Neural cell (in vitro differentiated cells): ENCODE results near the gene STK36. TPM values are rescaled to one million over a fixed set of nuclear protein-coding genes. Genes with fewer than 3 reads are reported as not detected.

Experiments used
- H2AFZ ChIP-seq: fragments of 200-600, 300-800 bp; sonication (generic), shearing (Covaris generic); 2 replicates; pipeline ENCODE4 v1.6.0; 2014; ENCODE audit warnings: low read depth, mild to moderate bottlenecking, antibody characterized with exemption, low read length, moderate library complexity
- H3F3A ChIP-seq: fragments of 200-600 bp; shearing (Covaris generic); 2 replicates; pipeline ENCODE4 v1.6.1; 2016; ENCODE audit warnings: mild to moderate bottlenecking, moderate library complexity, mixed read lengths, antibody characterized with exemption, low read length; ENCODE audit not compliant: insufficient read depth, poor library complexity, severe bottlenecking
- H3K27ac ChIP-seq: fragments of 200-600, 300-800 bp; sonication (generic), shearing (Covaris generic); 2 replicates; pipeline ENCODE4 v1.5.1; 2014; ENCODE audit warnings: mild to moderate bottlenecking, low read length, moderate library complexity
- H3K27me3 ChIP-seq: fragments of 300-800, 200-600 bp; sonication (generic), shearing (Covaris generic); 2 replicates; pipeline ENCODE4 v1.6.0; 2014; ENCODE audit warnings: mild to moderate bottlenecking, low read depth, low read length, moderate library complexity; ENCODE audit not compliant: insufficient read depth
- H3K36me3 ChIP-seq: fragments of 300-800, 200-600 bp; sonication (generic), shearing (Covaris generic); 2 replicates; pipeline ENCODE4 v1.5.1; 2014; ENCODE audit warnings: mild to moderate bottlenecking, antibody characterized with exemption, low read length, moderate library complexity; ENCODE audit not compliant: insufficient read depth
- H3K4me2 ChIP-seq: fragments of 300-800, 200-600 bp; sonication (generic), shearing (Covaris generic); 2 replicates; pipeline ENCODE4 v1.6.0; 2014; ENCODE audit warnings: mild to moderate bottlenecking, low read length
- H3K4me3 ChIP-seq: fragments of 300-800, 200-600 bp; sonication (generic), shearing (Covaris generic); 2 replicates; pipeline ENCODE4 v1.5.1; 2014; ENCODE audit warnings: mild to moderate bottlenecking, low read length, moderate library complexity
- H3K79me2 ChIP-seq: fragments of 200-600 bp; shearing (Covaris generic); replicated peaks from 2 replicates; pipeline ENCODE4 v1.6.0; 2014; ENCODE audit warnings: mild to moderate bottlenecking, low read length, moderate library complexity; ENCODE audit not compliant: insufficient read depth
- H3K9ac ChIP-seq: fragments of 300-800, 200-600 bp; sonication (generic), shearing (Covaris generic); 2 replicates; pipeline ENCODE4 v1.6.1; 2016; ENCODE audit warnings: mild to moderate bottlenecking, low read length, mixed read lengths
- H3K9me2 ChIP-seq: fragments of 200-600 bp; shearing (Covaris generic); 2 replicates; pipeline ENCODE4 v1.6.1; 2016; ENCODE audit warnings: mild to moderate bottlenecking, low read length, mixed read lengths; ENCODE audit not compliant: insufficient read depth
- H3K9me3 ChIP-seq: fragments of 200-600, 300-800 bp; sonication (generic), shearing (Covaris generic); 2 replicates; pipeline ENCODE4 v1.6.1; 2016; ENCODE audit warnings: mild to moderate bottlenecking, mixed run types, low read length, moderate library complexity, mixed read lengths
- H4K20me1 ChIP-seq: fragments of 200-600 bp; shearing (Covaris generic); 2 replicates; pipeline ENCODE4 v1.6.1; 2016; ENCODE audit warnings: mild to moderate bottlenecking, mixed run types; ENCODE audit not compliant: insufficient read depth
- EP300 ChIP-seq: fragments of 450-650 bp; conservative IDR thresholded peaks from 2 replicates; pipeline ENCODE4 v1.6.1; 2014; ENCODE audit warnings: antibody characterized with exemption, mild to moderate bottlenecking, moderate library complexity; ENCODE audit not compliant: poor library complexity, severe bottlenecking
- EZH2 ChIP-seq: fragments of 200-600, 300-800 bp; shearing (Covaris generic), sonication (generic); IDR thresholded peaks from 2 replicates; pipeline ENCODE4 v1.6.1; 2014; ENCODE audit warnings: antibody characterized with exemption, low read length, borderline replicate concordance, mild to moderate bottlenecking; ENCODE audit not compliant: insufficient read depth, poor library complexity, severe bottlenecking
- MXI1 ChIP-seq: fragments of 450-650 bp; conservative IDR thresholded peaks from 2 replicates; pipeline ENCODE4 v1.6.1; 2014; ENCODE audit warnings: antibody characterized with exemption, mild to moderate bottlenecking; ENCODE audit not compliant: poor library complexity, severe bottlenecking
- POLR2AphosphoS5 ChIP-seq: IDR thresholded peaks from 2 replicates; pipeline ENCODE4 v1.6.1; 2012
- RAD21 ChIP-seq: fragments of 450-650 bp; conservative IDR thresholded peaks from 2 replicates; pipeline ENCODE4 v1.6.1; 2014; ENCODE audit warnings: antibody characterized with exemption, mild to moderate bottlenecking, moderate library complexity
- SMC3 ChIP-seq: fragments of 450-650 bp; conservative IDR thresholded peaks from 2 replicates; pipeline ENCODE4 v1.6.1; 2014; ENCODE audit warnings: antibody characterized with exemption, mild to moderate bottlenecking, moderate library complexity; ENCODE audit not compliant: poor library complexity
- TAF1 ChIP-seq: IDR thresholded peaks from 2 replicates; pipeline ENCODE4 v1.6.1; 2012; ENCODE audit warnings: low read depth
- polyA plus RNA-seq: library from polyadenylated mRNA; depleted of rRNA; stranded (reverse); fragments of >200 nt; gene quantifications from 2 replicates; pipeline ENCODE4 v1.2.3, GENCODE V29; 2014
- TF ChIP-seq, protein P1 (sequence below): fragments of 450-650 bp; IDR thresholded peaks from 2 replicates; pipeline ENCODE4 v1.5.1; 2014; ENCODE audit warnings: antibody characterized with exemption, mild to moderate bottlenecking, moderate library complexity; ENCODE audit not compliant: poor library complexity, severe bottlenecking
- TF ChIP-seq, protein P2 (sequence below): IDR thresholded peaks from 2 replicates; pipeline ENCODE4 v1.6.1; 2012; ENCODE audit warnings: borderline replicate concordance

Gene STK36
- polyA plus RNA-seq, 1 donor from 2014 or later: 69.7 TPM

DNA sequence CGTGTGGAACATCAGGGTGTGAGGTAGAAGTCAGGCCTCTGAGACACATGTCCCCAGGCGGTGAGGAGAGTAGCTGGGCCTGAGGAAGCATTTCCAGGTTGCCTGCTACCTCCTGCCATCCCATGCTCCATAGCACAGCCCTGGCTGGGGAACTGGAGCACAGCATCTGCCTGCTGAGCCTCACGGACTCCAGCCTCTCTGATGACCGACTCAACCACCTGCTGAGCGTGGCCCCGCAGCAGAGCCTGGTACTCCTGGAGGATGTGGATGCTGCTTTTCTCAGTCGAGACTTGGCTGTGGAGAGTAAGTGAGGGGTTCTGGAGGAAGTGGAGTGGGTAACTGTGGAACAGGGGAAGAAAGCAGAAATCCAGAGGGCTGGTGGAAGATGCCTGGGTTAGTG, 9.5 kb upstream of the STK36 start:
- Histone ChIP-seq H3K4me3 (no peak overlapping the region), H3K27me3 (no peaks in the 10 kb centered on the region), H3K4me2 (no peak overlapping the region), H3K27ac (no peak overlapping the region), H3K9me2 (no peaks in the 10 kb centered on the region), H4K20me1 (no peaks in the 10 kb centered on the region), H3K36me3 (no peaks in the 10 kb centered on the region), H3K9ac (no peak overlapping the region), H3F3A (no peaks in the 10 kb centered on the region), H3K9me3 (no peaks in the 10 kb centered on the region), H2AFZ (no peak overlapping the region), H3K79me2 (peaks cover 20% of the 10 kb centered on the region)
- TF ChIP-seq, protein P1, sequence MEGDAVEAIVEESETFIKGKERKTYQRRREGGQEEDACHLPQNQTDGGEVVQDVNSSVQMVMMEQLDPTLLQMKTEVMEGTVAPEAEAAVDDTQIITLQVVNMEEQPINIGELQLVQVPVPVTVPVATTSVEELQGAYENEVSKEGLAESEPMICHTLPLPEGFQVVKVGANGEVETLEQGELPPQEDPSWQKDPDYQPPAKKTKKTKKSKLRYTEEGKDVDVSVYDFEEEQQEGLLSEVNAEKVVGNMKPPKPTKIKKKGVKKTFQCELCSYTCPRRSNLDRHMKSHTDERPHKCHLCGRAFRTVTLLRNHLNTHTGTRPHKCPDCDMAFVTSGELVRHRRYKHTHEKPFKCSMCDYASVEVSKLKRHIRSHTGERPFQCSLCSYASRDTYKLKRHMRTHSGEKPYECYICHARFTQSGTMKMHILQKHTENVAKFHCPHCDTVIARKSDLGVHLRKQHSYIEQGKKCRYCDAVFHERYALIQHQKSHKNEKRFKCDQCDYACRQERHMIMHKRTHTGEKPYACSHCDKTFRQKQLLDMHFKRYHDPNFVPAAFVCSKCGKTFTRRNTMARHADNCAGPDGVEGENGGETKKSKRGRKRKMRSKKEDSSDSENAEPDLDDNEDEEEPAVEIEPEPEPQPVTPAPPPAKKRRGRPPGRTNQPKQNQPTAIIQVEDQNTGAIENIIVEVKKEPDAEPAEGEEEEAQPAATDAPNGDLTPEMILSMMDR: no peak
- TF ChIP-seq TAF1 (no peak), RAD21 (no peak), MXI1 (no peak)

DNA sequence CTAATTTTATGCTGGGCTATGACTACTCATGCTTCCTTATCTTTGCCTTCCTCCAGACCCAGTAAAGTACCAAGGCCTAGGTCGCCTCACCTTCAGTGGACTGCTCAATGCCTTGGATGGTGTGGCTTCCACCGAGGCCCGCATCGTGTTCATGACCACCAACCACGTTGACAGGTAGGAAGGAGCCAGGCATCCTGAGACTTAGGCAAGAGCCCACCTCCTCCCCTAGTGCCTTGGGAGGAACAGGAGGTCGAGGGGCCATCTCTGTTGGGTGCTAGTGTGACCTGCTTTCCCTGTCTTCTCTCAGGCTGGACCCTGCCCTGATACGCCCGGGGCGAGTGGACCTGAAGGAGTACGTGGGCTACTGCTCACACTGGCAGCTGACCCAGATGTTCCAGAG, 9.1 kb upstream of the STK36 start:
- Histone ChIP-seq H3K36me3 (no peaks in the 10 kb centered on the region), H3K9me2 (no peaks in the 10 kb centered on the region), H4K20me1 (no peaks in the 10 kb centered on the region), H3K27me3 (no peaks in the 10 kb centered on the region), H3K4me3 (no peak overlapping the region), H3K4me2 (no peak overlapping the region), H3K27ac (no peak overlapping the region), H3K9me3 (no peaks in the 10 kb centered on the region), H3K9ac (no peak overlapping the region), H2AFZ (no peak overlapping the region), H3K79me2 (peaks cover 20% of the 10 kb centered on the region), H3F3A (no peaks in the 10 kb centered on the region)
- no peak for TF ChIP-seq MXI1

DNA sequence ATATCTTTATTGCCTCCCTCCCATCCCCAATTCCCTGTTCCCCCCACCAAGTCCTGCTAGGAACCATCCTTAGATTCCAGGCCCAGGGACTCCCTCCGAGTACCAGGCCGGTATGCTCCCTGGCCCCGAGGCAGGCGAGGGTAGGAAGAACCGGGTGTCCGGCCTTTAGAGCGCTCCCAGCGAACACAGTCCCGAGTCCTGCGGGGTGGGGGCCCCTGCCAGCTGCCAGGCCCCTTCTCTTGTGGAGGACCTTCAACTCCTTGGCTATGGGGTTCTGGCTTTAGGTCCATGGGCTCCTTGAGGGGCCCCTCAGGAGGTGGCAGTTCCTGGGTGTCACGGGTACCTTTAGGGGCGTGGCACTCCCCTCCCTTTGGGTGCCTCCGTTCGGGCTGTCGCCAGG, 8.0 kb upstream of the STK36 start:
- H4K20me1 ChIP-seq: no peaks in the 10 kb centered on the region
- H3K27ac ChIP-seq: no peak overlapping the region
- H3K27me3 ChIP-seq: no peaks in the 10 kb centered on the region
- no peak overlapping the region for H2AFZ ChIP-seq
- no peak overlapping the region for H3K9ac ChIP-seq
- TF ChIP-seq SMC3: no peak
- TF ChIP-seq MXI1: no peak
- no peak for TF ChIP-seq RAD21
- TF ChIP-seq, protein P2, sequence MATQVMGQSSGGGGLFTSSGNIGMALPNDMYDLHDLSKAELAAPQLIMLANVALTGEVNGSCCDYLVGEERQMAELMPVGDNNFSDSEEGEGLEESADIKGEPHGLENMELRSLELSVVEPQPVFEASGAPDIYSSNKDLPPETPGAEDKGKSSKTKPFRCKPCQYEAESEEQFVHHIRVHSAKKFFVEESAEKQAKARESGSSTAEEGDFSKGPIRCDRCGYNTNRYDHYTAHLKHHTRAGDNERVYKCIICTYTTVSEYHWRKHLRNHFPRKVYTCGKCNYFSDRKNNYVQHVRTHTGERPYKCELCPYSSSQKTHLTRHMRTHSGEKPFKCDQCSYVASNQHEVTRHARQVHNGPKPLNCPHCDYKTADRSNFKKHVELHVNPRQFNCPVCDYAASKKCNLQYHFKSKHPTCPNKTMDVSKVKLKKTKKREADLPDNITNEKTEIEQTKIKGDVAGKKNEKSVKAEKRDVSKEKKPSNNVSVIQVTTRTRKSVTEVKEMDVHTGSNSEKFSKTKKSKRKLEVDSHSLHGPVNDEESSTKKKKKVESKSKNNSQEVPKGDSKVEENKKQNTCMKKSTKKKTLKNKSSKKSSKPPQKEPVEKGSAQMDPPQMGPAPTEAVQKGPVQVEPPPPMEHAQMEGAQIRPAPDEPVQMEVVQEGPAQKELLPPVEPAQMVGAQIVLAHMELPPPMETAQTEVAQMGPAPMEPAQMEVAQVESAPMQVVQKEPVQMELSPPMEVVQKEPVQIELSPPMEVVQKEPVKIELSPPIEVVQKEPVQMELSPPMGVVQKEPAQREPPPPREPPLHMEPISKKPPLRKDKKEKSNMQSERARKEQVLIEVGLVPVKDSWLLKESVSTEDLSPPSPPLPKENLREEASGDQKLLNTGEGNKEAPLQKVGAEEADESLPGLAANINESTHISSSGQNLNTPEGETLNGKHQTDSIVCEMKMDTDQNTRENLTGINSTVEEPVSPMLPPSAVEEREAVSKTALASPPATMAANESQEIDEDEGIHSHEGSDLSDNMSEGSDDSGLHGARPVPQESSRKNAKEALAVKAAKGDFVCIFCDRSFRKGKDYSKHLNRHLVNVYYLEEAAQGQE: no peak
- no peak for TF ChIP-seq TAF1
- TF ChIP-seq EP300: no peak
- TF ChIP-seq EZH2: no peak
- TF ChIP-seq POLR2AphosphoS5: no peak
- TF ChIP-seq, protein P1: no peak
- H3K9me2 ChIP-seq: no peaks in the 10 kb centered on the region
- no peaks in the 10 kb centered on the region for H3F3A ChIP-seq
- no peak overlapping the region for H3K4me2 ChIP-seq
- H3K9me3 ChIP-seq: no peaks in the 10 kb centered on the region
- no peaks in the 10 kb centered on the region for H3K36me3 ChIP-seq
- peaks cover 13% of the 10 kb centered on the region for H3K79me2 ChIP-seq
- H3K4me3 ChIP-seq: no peak overlapping the region
